WTC11 (cell line): ENCODE data around the gene M6PR. TPM values are rescaled to one million over a fixed set of nuclear protein-coding genes. Genes with fewer than 3 reads are reported as not detected.

Experiments
- ATAC-seq: fragments of 200-7000 bp; cut with Tn5 transposase; 2 replicates; pipeline ENCODE4 v1.10.0; 2021; ENCODE audit warnings: mild to moderate bottlenecking, moderate library complexity
- CTCF ChIA-PET: fragments of 300-600 bp; sonication (Branson Sonifier 250); formaldehyde crosslinking; loops from one replicate; lab custom pipeline; 2021; ENCODE audit warnings: antibody characterized with exemption; lab: Charles Lee
- POLR2A ChIA-PET: fragments of 350-600 bp; sonication (Branson Sonifier 250); formaldehyde crosslinking; loops from one replicate; lab custom pipeline; 2021; ENCODE audit warnings: antibody characterized with exemption; lab: Charles Lee
- DNase-seq: peaks from one replicate; pipeline ENCODE4 v3.0.0; 2021; ENCODE audit warnings: low spot score
- H3K27ac Mint-ChIP-seq: 2 replicates; pipeline ENCODE4 v1.8.0; 2021; ENCODE audit warnings: mixed read lengths
- H3K27me3 Mint-ChIP-seq: 2 replicates; pipeline ENCODE4 v1.8.0; 2021; ENCODE audit warnings: low read depth, mild to moderate bottlenecking, moderate library complexity, mixed read lengths
- H3K36me3 Mint-ChIP-seq: 2 replicates; pipeline ENCODE4 v1.8.0; 2021; ENCODE audit warnings: mixed read lengths
- H3K4me1 Mint-ChIP-seq: 2 replicates; pipeline ENCODE4 v1.8.0; 2022; ENCODE audit warnings: mixed read lengths
- H3K4me3 Mint-ChIP-seq: 2 replicates; pipeline ENCODE4 v1.8.0; 2021; ENCODE audit warnings: mild to moderate bottlenecking, moderate library complexity, mixed read lengths
- H3K9me3 Mint-ChIP-seq: 2 replicates; pipeline ENCODE4 v1.8.0; 2021; ENCODE audit warnings: mixed read lengths
- CREM ChIP-seq: sonication (generic); formaldehyde crosslinking; IDR thresholded peaks from 2 replicates; pipeline ENCODE4 v1.8.1; 2022; ENCODE audit warnings: mild to moderate bottlenecking, missing genetic modification reagents, moderate library complexity
- E2F1 ChIP-seq: sonication (generic); formaldehyde crosslinking; IDR thresholded peaks from 2 replicates; pipeline ENCODE4 v1.8.0; 2022; ENCODE audit warnings: mild to moderate bottlenecking, missing genetic modification reagents
- ELF4 ChIP-seq: sonication (generic); formaldehyde crosslinking; IDR thresholded peaks from 2 replicates; pipeline ENCODE4 v1.8.1; 2022; ENCODE audit warnings: low read depth, mild to moderate bottlenecking, moderate library complexity, missing genetic modification reagents
- FOXJ3 ChIP-seq: sonication (generic); formaldehyde crosslinking; IDR thresholded peaks from 2 replicates; pipeline ENCODE4 v1.9.0; 2021; ENCODE audit warnings: missing genetic modification reagents, mild to moderate bottlenecking, borderline replicate concordance
- GTF2I ChIP-seq: fragments of 250-450 bp; sonication (Bioruptor Pico); conservative IDR thresholded peaks from 2 replicates; pipeline ENCODE4 v1.4.0; 2021; ENCODE audit warnings: mild to moderate bottlenecking
- KAT7 ChIP-seq: sonication (generic); formaldehyde crosslinking; IDR thresholded peaks from 2 replicates; pipeline ENCODE4 v1.8.1; 2023; ENCODE audit warnings: missing genetic modification reagents, mild to moderate bottlenecking, borderline replicate concordance
- PREB ChIP-seq: sonication (generic); formaldehyde crosslinking; IDR thresholded peaks from 2 replicates; pipeline ENCODE4 v1.8.1; 2022; ENCODE audit warnings: mild to moderate bottlenecking, missing genetic modification reagents, moderate library complexity, borderline replicate concordance
- SMAD3 ChIP-seq: sonication (generic); formaldehyde crosslinking; IDR thresholded peaks from 2 replicates; pipeline ENCODE4 v1.8.0; 2022; ENCODE audit warnings: missing genetic modification reagents, mild to moderate bottlenecking, borderline replicate concordance
- SMAD4 ChIP-seq: sonication (generic); formaldehyde crosslinking; IDR thresholded peaks from 2 replicates; pipeline ENCODE4 v1.8.0; 2022; ENCODE audit warnings: mild to moderate bottlenecking, missing genetic modification reagents
- TEAD4 ChIP-seq: sonication (generic); formaldehyde crosslinking; IDR thresholded peaks from 2 replicates; pipeline ENCODE4 v1.8.0; 2022; ENCODE audit warnings: mild to moderate bottlenecking, missing genetic modification reagents
- ZNF138 ChIP-seq: sonication (generic); formaldehyde crosslinking; conservative IDR thresholded peaks from 2 replicates; pipeline ENCODE4 v1.8.1; 2022; ENCODE audit warnings: mild to moderate bottlenecking, moderate library complexity, missing genetic modification reagents
- ZNF219 ChIP-seq: sonication (generic); formaldehyde crosslinking; IDR thresholded peaks from 2 replicates; pipeline ENCODE4 v1.8.0; 2023; ENCODE audit warnings: missing genetic modification reagents, mild to moderate bottlenecking, borderline replicate concordance
- ZNF425 ChIP-seq: fragments of 250-450 bp; sonication (Bioruptor Pico); conservative IDR thresholded peaks from 2 replicates; pipeline ENCODE4 v1.9.0; 2021; ENCODE audit warnings: mild to moderate bottlenecking
- ZSCAN18 ChIP-seq: fragments of 250-450 bp; sonication (Bioruptor Pico); IDR thresholded peaks from 2 replicates; pipeline ENCODE4 v2.1.2; 2022; ENCODE audit warnings: mild to moderate bottlenecking, moderate library complexity
- total RNA-seq: library from RNA; stranded (reverse); gene quantifications from 3 replicates; pipeline ENCODE4 v1.2.3, GENCODE V29; 2021
- TF ChIP-seq, protein P1 (sequence below): sonication (generic); formaldehyde crosslinking; IDR thresholded peaks from 2 replicates; pipeline ENCODE4 v1.8.1; 2023; ENCODE audit warnings: mild to moderate bottlenecking, missing genetic modification reagents
- TF ChIP-seq, protein P2 (sequence below): sonication (generic); formaldehyde crosslinking; IDR thresholded peaks from 2 replicates; pipeline ENCODE4 v1.8.0; 2023; ENCODE audit warnings: mild to moderate bottlenecking, missing genetic modification reagents
- TF ChIP-seq, protein P3 (sequence below): fragments of 250-450 bp; sonication (Bioruptor Pico); IDR thresholded peaks from 2 replicates; pipeline ENCODE4 v1.8.0; 2021; ENCODE audit warnings: mild to moderate bottlenecking
- TF ChIP-seq, protein P4 (sequence below): sonication (generic); formaldehyde crosslinking; IDR thresholded peaks from 2 replicates; pipeline ENCODE4 v1.8.1; 2023; ENCODE audit warnings: mild to moderate bottlenecking, missing genetic modification reagents, moderate library complexity
- TF ChIP-seq, protein P5 (sequence below): sonication (generic); formaldehyde crosslinking; IDR thresholded peaks from 2 replicates; pipeline ENCODE4 v1.8.1; 2023; ENCODE audit warnings: mild to moderate bottlenecking, missing genetic modification reagents

The M6PR gene
- total RNA-seq, 1 experiment from 2014 or later = 139 TPM

GRCh38 chr12:8953773-8954402 lies 4.4 kb upstream of the M6PR start:
- Mint-ChIP-seq H3K9me3 (peaks cover 27% of the 10 kb centered on the region), H3K4me1 (peaks cover 7% of the 10 kb centered on the region)
- CTCF ChIA-PET = no interaction called here
- DNase-seq = no peak
- TF ChIP-seq, protein P1, sequence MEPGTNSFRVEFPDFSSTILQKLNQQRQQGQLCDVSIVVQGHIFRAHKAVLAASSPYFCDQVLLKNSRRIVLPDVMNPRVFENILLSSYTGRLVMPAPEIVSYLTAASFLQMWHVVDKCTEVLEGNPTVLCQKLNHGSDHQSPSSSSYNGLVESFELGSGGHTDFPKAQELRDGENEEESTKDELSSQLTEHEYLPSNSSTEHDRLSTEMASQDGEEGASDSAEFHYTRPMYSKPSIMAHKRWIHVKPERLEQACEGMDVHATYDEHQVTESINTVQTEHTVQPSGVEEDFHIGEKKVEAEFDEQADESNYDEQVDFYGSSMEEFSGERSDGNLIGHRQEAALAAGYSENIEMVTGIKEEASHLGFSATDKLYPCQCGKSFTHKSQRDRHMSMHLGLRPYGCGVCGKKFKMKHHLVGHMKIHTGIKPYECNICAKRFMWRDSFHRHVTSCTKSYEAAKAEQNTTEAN (CRISPR knock-in tag) = no peak
- TF ChIP-seq, protein P2, sequence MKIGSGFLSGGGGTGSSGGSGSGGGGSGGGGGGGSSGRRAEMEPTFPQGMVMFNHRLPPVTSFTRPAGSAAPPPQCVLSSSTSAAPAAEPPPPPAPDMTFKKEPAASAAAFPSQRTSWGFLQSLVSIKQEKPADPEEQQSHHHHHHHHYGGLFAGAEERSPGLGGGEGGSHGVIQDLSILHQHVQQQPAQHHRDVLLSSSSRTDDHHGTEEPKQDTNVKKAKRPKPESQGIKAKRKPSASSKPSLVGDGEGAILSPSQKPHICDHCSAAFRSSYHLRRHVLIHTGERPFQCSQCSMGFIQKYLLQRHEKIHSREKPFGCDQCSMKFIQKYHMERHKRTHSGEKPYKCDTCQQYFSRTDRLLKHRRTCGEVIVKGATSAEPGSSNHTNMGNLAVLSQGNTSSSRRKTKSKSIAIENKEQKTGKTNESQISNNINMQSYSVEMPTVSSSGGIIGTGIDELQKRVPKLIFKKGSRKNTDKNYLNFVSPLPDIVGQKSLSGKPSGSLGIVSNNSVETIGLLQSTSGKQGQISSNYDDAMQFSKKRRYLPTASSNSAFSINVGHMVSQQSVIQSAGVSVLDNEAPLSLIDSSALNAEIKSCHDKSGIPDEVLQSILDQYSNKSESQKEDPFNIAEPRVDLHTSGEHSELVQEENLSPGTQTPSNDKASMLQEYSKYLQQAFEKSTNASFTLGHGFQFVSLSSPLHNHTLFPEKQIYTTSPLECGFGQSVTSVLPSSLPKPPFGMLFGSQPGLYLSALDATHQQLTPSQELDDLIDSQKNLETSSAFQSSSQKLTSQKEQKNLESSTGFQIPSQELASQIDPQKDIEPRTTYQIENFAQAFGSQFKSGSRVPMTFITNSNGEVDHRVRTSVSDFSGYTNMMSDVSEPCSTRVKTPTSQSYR = no peak
- TF ChIP-seq TEAD4 = no peak
- no peak for TF ChIP-seq FOXJ3 (CRISPR knock-in tag)
- TF ChIP-seq, protein P3, sequence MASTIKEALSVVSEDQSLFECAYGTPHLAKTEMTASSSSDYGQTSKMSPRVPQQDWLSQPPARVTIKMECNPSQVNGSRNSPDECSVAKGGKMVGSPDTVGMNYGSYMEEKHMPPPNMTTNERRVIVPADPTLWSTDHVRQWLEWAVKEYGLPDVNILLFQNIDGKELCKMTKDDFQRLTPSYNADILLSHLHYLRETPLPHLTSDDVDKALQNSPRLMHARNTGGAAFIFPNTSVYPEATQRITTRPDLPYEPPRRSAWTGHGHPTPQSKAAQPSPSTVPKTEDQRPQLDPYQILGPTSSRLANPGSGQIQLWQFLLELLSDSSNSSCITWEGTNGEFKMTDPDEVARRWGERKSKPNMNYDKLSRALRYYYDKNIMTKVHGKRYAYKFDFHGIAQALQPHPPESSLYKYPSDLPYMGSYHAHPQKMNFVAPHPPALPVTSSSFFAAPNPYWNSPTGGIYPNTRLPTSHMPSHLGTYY (CRISPR knock-in tag) = no peak
- no peak for TF ChIP-seq ZNF138
- TF ChIP-seq ZNF219 (CRISPR knock-in tag) = no peak
- TF ChIP-seq PREB (CRISPR knock-in tag) = no peak
- no peak for TF ChIP-seq SMAD4
- TF ChIP-seq ELF4 (CRISPR knock-in tag) = no peak
- TF ChIP-seq, protein P4, sequence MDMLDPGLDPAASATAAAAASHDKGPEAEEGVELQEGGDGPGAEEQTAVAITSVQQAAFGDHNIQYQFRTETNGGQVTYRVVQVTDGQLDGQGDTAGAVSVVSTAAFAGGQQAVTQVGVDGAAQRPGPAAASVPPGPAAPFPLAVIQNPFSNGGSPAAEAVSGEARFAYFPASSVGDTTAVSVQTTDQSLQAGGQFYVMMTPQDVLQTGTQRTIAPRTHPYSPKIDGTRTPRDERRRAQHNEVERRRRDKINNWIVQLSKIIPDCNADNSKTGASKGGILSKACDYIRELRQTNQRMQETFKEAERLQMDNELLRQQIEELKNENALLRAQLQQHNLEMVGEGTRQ (CRISPR knock-in tag) = no peak
- no peak for TF ChIP-seq SMAD3 (CRISPR knock-in tag)
- TF ChIP-seq E2F1 (CRISPR knock-in tag) = no peak
- TF ChIP-seq GTF2I (CRISPR knock-in tag) = no peak
- TF ChIP-seq, all 79 proteins: peak for 0
- no peaks in the 10 kb centered on the region for H3K27me3 Mint-ChIP-seq
- no peak overlapping the region for H3K4me3 Mint-ChIP-seq
- peaks cover 54% of the 10 kb centered on the region for H3K36me3 Mint-ChIP-seq
- POLR2A ChIA-PET = no interaction called here
- no peak for ATAC-seq
- no peak overlapping the region for H3K27ac Mint-ChIP-seq

DNA sequence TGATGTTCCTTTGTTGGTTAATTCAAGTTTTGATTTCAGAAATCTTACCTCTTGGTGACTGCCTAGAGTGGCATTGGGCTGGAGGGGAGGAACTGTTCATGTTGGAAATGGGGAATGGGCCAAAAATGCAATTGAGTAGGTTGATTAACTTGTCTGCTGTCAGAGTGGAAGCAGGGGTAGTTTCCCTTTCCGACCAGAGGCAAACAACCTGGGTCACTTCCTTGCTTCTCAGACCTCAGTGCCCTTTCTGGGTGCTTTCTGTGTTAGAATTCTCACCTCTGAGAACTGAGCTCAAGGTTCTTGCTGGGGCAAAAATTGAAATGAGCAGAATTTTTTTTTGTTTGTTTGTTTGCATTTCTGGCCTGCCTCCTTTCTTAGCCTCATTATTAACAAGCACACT lies 2.3 kb upstream of the M6PR start:
- peaks cover 27% of the 10 kb centered on the region for H3K9me3 Mint-ChIP-seq
- ChIA-PET CTCF (interaction anchor here (3.0 kb wide), 1 partner anchor 79 kb away, joined by 10 read pairs; no protein-coding TSS in a partner anchor), POLR2A (no interaction called here)
- no peak for DNase-seq
- no peaks in the 10 kb centered on the region for H3K27me3 Mint-ChIP-seq
- peaks cover 45% of the 10 kb centered on the region for H3K36me3 Mint-ChIP-seq
- H3K4me1 Mint-ChIP-seq = peaks cover 19% of the 10 kb centered on the region
- peak overlapping the region; percentile 30 for H3K4me3 Mint-ChIP-seq
- no peak overlapping the region for H3K27ac Mint-ChIP-seq
- ATAC-seq = no peak
- TF ChIP-seq ZNF425 (no peak), CREM (CRISPR knock-in tag) (no peak), KAT7 (CRISPR knock-in tag) (no peak), TEAD4 (no peak), SMAD4 (no peak), ZNF219 (CRISPR knock-in tag) (no peak), ZSCAN18 (CRISPR knock-in tag) (no peak)
- TF ChIP-seq, protein P5, sequence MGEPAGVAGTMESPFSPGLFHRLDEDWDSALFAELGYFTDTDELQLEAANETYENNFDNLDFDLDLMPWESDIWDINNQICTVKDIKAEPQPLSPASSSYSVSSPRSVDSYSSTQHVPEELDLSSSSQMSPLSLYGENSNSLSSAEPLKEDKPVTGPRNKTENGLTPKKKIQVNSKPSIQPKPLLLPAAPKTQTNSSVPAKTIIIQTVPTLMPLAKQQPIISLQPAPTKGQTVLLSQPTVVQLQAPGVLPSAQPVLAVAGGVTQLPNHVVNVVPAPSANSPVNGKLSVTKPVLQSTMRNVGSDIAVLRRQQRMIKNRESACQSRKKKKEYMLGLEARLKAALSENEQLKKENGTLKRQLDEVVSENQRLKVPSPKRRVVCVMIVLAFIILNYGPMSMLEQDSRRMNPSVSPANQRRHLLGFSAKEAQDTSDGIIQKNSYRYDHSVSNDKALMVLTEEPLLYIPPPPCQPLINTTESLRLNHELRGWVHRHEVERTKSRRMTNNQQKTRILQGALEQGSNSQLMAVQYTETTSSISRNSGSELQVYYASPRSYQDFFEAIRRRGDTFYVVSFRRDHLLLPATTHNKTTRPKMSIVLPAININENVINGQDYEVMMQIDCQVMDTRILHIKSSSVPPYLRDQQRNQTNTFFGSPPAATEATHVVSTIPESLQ (CRISPR knock-in tag) = no peak
